IMR-90 (cell line): ENCODE measurements around the gene LRRC36.

Experiments
- CTCF ChIP-seq: conservative IDR thresholded peaks from 2 replicates; pipeline ENCODE4 v1.5.1; 2012; ENCODE audit warnings: mild to moderate bottlenecking, low read depth, low read length, improper control_type of control experiment
- MAZ ChIP-seq: IDR thresholded peaks from 2 replicates; pipeline ENCODE4 v1.6.1; 2012; ENCODE audit warnings: low read depth, mild to moderate bottlenecking, low read length, improper control_type of control experiment, moderate library complexity, borderline replicate concordance
- RFX5 ChIP-seq: IDR thresholded peaks from 2 replicates; pipeline ENCODE4 v1.8.0; 2012; ENCODE audit warnings: low read depth, mild to moderate bottlenecking, low read length, moderate library complexity
- TF ChIP-seq, protein P1 (sequence below): fragments of 150-350 bp; IDR thresholded peaks from 2 replicates; pipeline ENCODE4 v1.6.1; 2017; ENCODE audit warnings: mild to moderate bottlenecking, antibody characterized with exemption, low read length, low read depth

GRCh38 chr16:67396159-67397035, 69.8 kb downstream of the LRRC36 start:
- peak; percentile 98 for TF ChIP-seq MAZ
- TF ChIP-seq, protein P1, sequence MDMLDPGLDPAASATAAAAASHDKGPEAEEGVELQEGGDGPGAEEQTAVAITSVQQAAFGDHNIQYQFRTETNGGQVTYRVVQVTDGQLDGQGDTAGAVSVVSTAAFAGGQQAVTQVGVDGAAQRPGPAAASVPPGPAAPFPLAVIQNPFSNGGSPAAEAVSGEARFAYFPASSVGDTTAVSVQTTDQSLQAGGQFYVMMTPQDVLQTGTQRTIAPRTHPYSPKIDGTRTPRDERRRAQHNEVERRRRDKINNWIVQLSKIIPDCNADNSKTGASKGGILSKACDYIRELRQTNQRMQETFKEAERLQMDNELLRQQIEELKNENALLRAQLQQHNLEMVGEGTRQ = no peak
- no peak for TF ChIP-seq RFX5
- TF ChIP-seq CTCF = no peak
